Uterine smooth muscle cell (primary cell): Measurements from ENCODE around the gene NFYB. TPM values are rescaled to one million over a fixed set of nuclear protein-coding genes. Genes with fewer than 3 reads are reported as not detected.

Source experiments
- total RNA-seq: library from RNA; depleted of rRNA; stranded (reverse); fragments of >200 nt; gene quantifications from 2 replicates; pipeline ENCODE4 v1.2.3, GENCODE V29; 2014

Gene NFYB
- total RNA-seq = 25.0 and 26.4 TPM in 2 replicates

GRCh38 chr12:104137902-104138796 is at the start of gene NFYB:
Gene NFYB (minus strand): TSS chr12:104138210. CDS start chr12:104135453, 2,757 bp downstream.

Other genes with a start within 250 kb of the NFYB start
- 1,062 and 1,767 TPM in 2 replicates for gene HSP90B1, start 207.8 kb downstream of the NFYB start, total RNA-seq
- gene TDG, start 172.3 kb downstream of the NFYB start, total RNA-seq = 15.2 and 17.9 TPM in 2 replicates
- 19.0 and 36.7 TPM in 2 replicates for gene GLT8D2, start 88.0 kb downstream of the NFYB start, total RNA-seq
- 25.6 and 28.1 TPM in 2 replicates for gene HCFC2, start 73.7 kb downstream of the NFYB start, total RNA-seq
- 863 and 892 TPM in 2 replicates for gene TXNRD1, start 77.6 kb upstream of the NFYB start, total RNA-seq
- 21.5 and 22.6 TPM in 2 replicates for gene EID3, start 165.5 kb upstream of the NFYB start, total RNA-seq